LNCAP (cell line): ENCODE data around the gene NDUFAF8.

Experiments
- TF ChIP-seq, protein P1 (sequence below): fragments of 450-650 bp; IDR thresholded peaks from 2 replicates; pipeline ENCODE4 v1.5.1; 2017; ENCODE audit warnings: mild to moderate bottlenecking

NDUFAF8 gene

DNA sequence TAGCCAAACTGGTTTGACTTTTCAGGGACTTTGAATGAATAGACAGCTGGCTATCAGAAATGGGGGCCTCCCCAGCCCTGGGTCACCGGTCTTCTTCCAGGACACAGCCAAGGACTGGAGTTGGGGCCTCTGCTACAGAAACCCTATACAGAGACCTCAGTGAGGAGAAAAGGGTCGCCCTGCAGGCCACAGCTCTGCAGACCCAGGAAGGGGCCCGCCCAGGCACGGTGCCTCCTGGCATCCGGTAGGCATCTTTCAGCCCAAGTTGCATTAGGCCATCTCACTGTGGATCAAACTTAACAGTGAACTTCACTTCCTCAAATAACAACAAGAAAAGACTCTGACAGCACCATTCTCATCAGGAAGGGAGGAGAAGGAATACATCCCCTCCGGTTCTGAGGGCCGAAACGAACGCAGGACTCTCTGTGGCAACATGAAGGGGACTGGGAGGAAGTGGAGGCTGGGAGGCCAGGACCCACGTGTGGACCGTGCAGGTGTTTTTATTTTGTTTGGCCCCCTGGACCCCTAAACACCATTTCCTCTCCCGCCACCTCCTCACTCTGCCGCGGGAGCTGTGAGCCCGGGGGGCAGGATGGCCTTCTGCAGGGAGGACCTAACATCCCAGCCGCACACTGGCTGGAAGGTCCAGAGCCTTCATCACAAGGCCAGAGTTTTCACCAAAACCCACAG, 48.8 kb downstream of the NDUFAF8 start:
- TF ChIP-seq, protein P1, sequence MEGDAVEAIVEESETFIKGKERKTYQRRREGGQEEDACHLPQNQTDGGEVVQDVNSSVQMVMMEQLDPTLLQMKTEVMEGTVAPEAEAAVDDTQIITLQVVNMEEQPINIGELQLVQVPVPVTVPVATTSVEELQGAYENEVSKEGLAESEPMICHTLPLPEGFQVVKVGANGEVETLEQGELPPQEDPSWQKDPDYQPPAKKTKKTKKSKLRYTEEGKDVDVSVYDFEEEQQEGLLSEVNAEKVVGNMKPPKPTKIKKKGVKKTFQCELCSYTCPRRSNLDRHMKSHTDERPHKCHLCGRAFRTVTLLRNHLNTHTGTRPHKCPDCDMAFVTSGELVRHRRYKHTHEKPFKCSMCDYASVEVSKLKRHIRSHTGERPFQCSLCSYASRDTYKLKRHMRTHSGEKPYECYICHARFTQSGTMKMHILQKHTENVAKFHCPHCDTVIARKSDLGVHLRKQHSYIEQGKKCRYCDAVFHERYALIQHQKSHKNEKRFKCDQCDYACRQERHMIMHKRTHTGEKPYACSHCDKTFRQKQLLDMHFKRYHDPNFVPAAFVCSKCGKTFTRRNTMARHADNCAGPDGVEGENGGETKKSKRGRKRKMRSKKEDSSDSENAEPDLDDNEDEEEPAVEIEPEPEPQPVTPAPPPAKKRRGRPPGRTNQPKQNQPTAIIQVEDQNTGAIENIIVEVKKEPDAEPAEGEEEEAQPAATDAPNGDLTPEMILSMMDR, result no peak

DNA sequence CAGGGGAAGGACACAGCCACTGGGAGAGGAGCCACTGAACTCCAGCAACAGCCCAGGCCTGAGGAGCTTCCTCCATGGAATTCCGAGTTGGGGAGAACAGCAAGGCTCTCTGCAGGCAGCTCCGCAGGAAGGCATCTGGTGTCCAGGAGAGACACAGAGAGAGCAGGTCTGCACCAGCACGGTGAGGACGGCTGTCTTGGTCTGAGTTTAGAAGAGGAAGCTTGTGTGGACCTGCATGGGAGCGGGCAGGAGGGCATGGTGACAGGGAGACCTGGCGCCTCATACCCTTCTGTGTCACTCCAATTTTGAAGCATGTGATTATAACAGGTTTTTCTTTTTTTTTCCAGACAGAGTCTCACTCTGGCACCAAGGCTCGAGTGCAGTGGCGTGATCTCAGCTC, 49.6 kb downstream of the NDUFAF8 start:
- TF ChIP-seq, protein P1, result no peak

DNA sequence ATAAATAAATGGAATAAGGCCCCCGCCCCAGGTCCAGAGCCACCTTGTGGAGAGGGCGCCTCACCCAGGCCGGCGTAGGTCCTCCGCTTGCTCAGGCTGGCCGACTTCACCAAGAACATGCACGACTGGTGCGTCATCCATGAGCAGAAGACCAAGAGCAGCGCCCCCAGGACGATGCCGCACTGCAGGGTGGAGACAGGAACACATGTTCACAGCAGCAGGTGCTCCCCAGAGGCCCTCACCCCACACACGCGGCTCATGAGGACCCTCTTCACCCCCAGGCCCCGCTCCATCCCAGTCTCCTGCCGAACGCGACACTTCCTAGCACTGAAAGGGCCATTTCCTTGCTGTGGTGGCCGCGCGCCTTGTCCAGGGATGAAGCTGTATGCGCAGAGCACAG, 50.5 kb downstream of the NDUFAF8 start:
- TF ChIP-seq, protein P1, result no peak

DNA sequence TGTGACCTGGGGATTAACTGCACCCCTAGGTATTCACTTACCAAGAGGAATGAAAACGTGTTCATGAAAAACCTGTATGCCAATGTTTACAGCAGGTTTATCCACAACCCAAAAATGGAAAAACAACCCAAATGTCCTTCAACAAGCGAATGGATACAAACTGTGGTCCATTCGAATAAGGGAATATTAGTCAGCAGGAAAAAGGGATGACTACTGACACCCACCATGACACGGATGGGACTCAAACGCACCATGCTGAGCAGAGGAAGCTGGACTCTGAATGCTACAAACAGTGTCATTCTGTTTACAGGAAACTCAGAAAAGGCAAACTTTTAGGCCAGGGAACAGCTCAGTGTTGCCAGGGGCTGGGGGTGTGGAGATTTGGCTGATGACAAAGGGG, 51.1 kb downstream of the NDUFAF8 start:
- TF ChIP-seq, protein P1, result no peak
